ENCODE data around the gene GOLIM4.

DNA sequence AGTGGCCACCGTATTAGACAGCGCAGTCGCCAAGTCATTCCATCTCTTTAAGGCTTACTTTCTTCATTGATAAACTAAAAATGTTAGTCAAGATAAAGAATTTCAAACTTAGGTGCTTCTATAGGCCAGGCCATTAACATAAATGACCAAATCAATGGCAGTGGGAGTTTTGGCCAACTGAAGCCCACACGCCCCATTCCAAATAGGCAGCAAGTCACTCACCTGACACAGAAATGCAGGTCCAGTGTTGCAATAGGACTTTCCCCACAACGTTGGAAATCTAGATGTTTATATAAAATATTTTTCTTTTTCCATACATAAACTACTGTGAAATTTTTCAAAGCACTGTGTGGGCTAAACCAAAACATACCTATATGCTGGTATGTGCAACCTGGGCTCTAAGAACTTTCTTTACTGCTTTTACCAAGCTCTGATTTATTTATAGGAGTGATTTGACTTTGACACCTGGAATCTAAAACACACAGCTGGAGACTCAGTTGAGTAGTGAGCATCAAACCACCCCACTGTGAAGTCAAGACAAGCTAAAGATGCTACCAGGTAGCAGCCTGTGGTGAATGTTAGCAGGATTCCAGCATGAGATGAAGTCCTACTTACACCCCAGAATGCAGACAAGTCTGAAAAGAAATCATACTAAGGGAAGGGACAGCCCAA lies 15.1 kb downstream of the GOLIM4 start:
- TF ChIP-seq CEBPB (IDR thresholded peaks at IDR 0.05) (no peak), RAD21 (IDR thresholded peaks at IDR 0.05; ENCODE audit: low read depth) (no peak), TEAD4 (IDR thresholded peaks at IDR 0.05) (no peak), MAX (IDR thresholded peaks at IDR 0.05) (no peak), FOXM1 (IDR thresholded peaks at IDR 0.05; ENCODE audit: borderline replicate concordance, low read depth) (no peak)

All from Ishikawa (cell line).